ENCODE data around the gene SLC5A7.

- TF ChIP-seq FOXP2 (optimal IDR thresholded peaks at IDR 0.05; ENCODE audit: borderline replicate concordance, extremely low read depth, extremely low read length, insufficient read depth) (no peak), POLR2AphosphoS5 (IDR thresholded peaks at IDR 0.05; ENCODE audit: low read depth, low read length) (no peak), TAF1 (IDR thresholded peaks at IDR 0.05; ENCODE audit: borderline replicate concordance, insufficient read depth, low read length) (no peak)
- TF ChIP-seq, protein P1, sequence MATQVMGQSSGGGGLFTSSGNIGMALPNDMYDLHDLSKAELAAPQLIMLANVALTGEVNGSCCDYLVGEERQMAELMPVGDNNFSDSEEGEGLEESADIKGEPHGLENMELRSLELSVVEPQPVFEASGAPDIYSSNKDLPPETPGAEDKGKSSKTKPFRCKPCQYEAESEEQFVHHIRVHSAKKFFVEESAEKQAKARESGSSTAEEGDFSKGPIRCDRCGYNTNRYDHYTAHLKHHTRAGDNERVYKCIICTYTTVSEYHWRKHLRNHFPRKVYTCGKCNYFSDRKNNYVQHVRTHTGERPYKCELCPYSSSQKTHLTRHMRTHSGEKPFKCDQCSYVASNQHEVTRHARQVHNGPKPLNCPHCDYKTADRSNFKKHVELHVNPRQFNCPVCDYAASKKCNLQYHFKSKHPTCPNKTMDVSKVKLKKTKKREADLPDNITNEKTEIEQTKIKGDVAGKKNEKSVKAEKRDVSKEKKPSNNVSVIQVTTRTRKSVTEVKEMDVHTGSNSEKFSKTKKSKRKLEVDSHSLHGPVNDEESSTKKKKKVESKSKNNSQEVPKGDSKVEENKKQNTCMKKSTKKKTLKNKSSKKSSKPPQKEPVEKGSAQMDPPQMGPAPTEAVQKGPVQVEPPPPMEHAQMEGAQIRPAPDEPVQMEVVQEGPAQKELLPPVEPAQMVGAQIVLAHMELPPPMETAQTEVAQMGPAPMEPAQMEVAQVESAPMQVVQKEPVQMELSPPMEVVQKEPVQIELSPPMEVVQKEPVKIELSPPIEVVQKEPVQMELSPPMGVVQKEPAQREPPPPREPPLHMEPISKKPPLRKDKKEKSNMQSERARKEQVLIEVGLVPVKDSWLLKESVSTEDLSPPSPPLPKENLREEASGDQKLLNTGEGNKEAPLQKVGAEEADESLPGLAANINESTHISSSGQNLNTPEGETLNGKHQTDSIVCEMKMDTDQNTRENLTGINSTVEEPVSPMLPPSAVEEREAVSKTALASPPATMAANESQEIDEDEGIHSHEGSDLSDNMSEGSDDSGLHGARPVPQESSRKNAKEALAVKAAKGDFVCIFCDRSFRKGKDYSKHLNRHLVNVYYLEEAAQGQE (IDR thresholded peaks at IDR 0.05; ENCODE audit: insufficient read depth in 1 of 2, low read depth in 2 of 2, low read length in 2 of 2) = no peak
Measured at GRCh38 chr2:107990718-107991117, 4.4 kb downstream of the SLC5A7 start.
